Erythroblast (primary cell): ENCODE results near the gene IFI44L.

ENCODE experiments used
- GATA1 ChIP-seq: IDR thresholded peaks from 2 replicates; pipeline ENCODE4 v1.6.1; 2011; ENCODE audit warnings: low read depth, mild to moderate bottlenecking, control low read depth, low read length, moderate library complexity
- POLR2A ChIP-seq: IDR thresholded peaks from 2 replicates; pipeline ENCODE4 v1.6.1; 2011; ENCODE audit warnings: mild to moderate bottlenecking, low read length

DNA sequence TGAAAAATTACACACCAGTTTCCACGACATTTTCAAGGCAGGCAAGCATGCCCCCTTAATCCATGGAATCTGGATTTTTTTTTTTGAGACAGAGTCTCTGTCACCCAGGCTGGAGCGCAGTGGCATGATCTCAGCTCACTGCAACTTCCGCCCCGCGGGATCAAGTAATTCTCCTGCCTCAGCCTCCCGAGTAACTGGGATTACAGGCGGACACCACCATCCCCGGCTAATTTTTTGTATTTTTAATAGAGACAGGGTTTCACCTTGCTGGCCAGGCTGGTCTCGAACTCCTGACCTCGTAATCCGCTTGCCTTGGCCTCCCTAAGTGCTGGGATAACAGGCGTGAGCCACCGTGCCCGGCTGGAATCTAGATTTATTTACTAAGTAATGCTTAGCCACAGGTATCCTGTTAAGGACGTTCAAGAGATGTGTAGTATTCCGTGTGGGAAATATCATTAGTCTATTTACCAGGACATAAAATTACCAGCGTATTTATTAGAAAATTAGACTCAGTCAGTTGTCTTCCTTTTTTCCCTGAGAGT, 31.8 kb downstream of the IFI44L start:
- TF ChIP-seq POLR2A (no peak), GATA1 (no peak)
